Measurements from ENCODE around the gene DSP. TPM values are rescaled to one million over a fixed set of nuclear protein-coding genes. Genes with fewer than 3 reads are reported as not detected.

The DSP gene
- polyA plus RNA-seq, 1 donor (not counting 4 experiments of a cell fraction or from before 2014, with no cell fraction given): 255 TPM

DNA sequence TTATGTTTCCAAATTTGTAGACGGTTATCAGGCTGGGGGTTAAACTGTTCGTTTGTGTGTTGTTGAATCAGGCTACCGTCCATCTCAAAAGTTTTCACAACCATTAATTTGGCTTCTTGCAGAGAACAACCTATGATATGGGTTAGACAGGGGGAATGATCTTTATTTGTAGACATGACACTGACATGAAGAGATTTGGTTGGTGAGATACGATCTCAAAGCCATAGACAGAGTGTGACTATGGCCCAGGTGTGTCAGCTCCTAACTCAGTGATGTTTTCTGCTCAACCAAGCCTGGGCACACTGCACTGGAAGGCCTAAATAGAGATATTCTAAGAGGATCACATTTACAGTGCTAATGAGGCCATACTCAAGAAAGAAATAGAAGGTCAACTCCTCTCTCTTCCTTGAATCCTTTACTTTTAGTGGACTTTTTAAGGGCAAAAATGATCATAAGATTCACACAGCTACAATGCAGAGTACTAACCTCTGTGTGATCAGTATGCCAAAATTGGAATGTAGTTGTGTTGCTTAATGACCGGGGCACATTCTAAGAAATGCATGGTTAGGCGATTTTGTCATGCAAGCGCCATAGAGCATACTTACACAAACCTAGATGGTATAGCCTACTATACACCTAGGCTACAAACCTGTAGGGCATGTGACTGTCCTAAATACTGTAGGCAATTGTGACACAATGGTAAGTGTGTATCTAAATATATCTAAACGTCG lies 30.9 kb downstream of the DSP start:
- Histone ChIP-seq H3K4me3 (ENCODE audit: control insufficient read depth in 2 of 3, extremely low read depth in 1 of 3, insufficient read depth in 2 of 3, low read depth in 1 of 3, low read length in 3 of 3) (no peak overlapping the region), H2AFZ (ENCODE audit: control insufficient read depth, low read length) (no peak overlapping the region), H3K9ac (ENCODE audit: control insufficient read depth, extremely low read depth, insufficient read depth, low read length) (no peak overlapping the region), H3K4me2 (ENCODE audit: control insufficient read depth, extremely low read depth, insufficient read depth, low read depth, low read length) (no peak overlapping the region), H3K9me1 (ENCODE audit: control insufficient read depth, extremely low read depth, insufficient read depth, low read length) (no peaks in the 10 kb centered on the region), H3K79me2 (ENCODE audit: control insufficient read depth, insufficient read depth, low read length) (peaks cover 23% of the 10 kb centered on the region), H3K27ac (ENCODE audit: control insufficient read depth, insufficient read depth, low read length) (no peak overlapping the region), H3K9me3 (ENCODE audit: control insufficient read depth, low read depth, low read length) (no peaks in the 10 kb centered on the region), H3K27me3 (ENCODE audit: control insufficient read depth, extremely low read depth, insufficient read depth, low read length) (no peaks in the 10 kb centered on the region), H3K36me3 (ENCODE audit: control insufficient read depth in 2 of 2, extremely low read depth in 1 of 2, insufficient read depth in 2 of 2, low read length in 2 of 2) (peaks cover 58 to 69% of the 10 kb centered on the region in 2 experiments), H3K4me1 (ENCODE audit: control insufficient read depth, extremely low read depth, insufficient read depth, low read length) (no peaks in the 10 kb centered on the region), H4K20me1 (ENCODE audit: control insufficient read depth, extremely low read depth, insufficient read depth, low read length) (no peaks in the 10 kb centered on the region)
- DNase-seq (ENCODE audit: low read depth, low spot score): no peak
- dilution Hi-C loops (cut with MboI; ENCODE audit: extremely low pct_ligation_motif_present, low sequenced_read_pairs): no loop called here
- no peak for FAIRE-seq
- TF ChIP-seq EZH2 (IDR thresholded peaks at IDR 0.05; ENCODE audit: low read length): no peak

DNA sequence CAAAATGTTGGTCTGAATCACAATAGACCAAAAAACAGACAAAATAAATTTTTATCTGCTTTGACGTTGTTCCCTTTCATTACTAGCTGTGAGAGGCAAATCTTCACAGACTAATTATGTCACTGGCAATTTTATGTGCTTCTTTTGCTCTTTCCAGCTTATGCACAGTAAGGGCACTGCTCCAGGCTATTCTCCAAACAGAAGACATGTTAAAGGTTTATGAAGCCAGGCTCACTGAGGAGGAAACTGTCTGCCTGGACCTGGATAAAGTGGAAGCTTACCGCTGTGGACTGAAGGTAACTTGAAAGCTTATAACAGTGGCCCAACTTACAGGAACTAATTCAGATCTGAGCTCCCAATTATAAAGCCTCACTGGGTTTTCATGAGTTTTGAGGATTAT lies 33.0 kb downstream of the DSP start:
- Histone ChIP-seq H3K4me3 (ENCODE audit: control insufficient read depth in 2 of 3, extremely low read depth in 1 of 3, insufficient read depth in 2 of 3, low read depth in 1 of 3, low read length in 3 of 3) (no peak overlapping the region), H3K79me2 (ENCODE audit: control insufficient read depth, insufficient read depth, low read length) (peaks cover 10% of the 10 kb centered on the region), H3K27ac (ENCODE audit: control insufficient read depth, insufficient read depth, low read length) (no peak overlapping the region), H3K9me3 (ENCODE audit: control insufficient read depth, low read depth, low read length) (no peaks in the 10 kb centered on the region), H3K27me3 (ENCODE audit: control insufficient read depth, extremely low read depth, insufficient read depth, low read length) (no peaks in the 10 kb centered on the region), H3K4me2 (ENCODE audit: control insufficient read depth, extremely low read depth, insufficient read depth, low read depth, low read length) (no peak overlapping the region), H4K20me1 (ENCODE audit: control insufficient read depth, extremely low read depth, insufficient read depth, low read length) (no peaks in the 10 kb centered on the region), H2AFZ (ENCODE audit: control insufficient read depth, low read length) (no peak overlapping the region), H3K9me1 (ENCODE audit: control insufficient read depth, extremely low read depth, insufficient read depth, low read length) (no peaks in the 10 kb centered on the region), H3K4me1 (ENCODE audit: control insufficient read depth, extremely low read depth, insufficient read depth, low read length) (no peaks in the 10 kb centered on the region), H3K9ac (ENCODE audit: control insufficient read depth, extremely low read depth, insufficient read depth, low read length) (no peak overlapping the region), H3K36me3 (ENCODE audit: control insufficient read depth in 2 of 2, extremely low read depth in 1 of 2, insufficient read depth in 2 of 2, low read length in 2 of 2) (peaks cover 51 to 62% of the 10 kb centered on the region in 2 experiments)
- dilution Hi-C loops (cut with MboI; ENCODE audit: extremely low pct_ligation_motif_present, low sequenced_read_pairs): no loop called here
- TF ChIP-seq, protein P1, sequence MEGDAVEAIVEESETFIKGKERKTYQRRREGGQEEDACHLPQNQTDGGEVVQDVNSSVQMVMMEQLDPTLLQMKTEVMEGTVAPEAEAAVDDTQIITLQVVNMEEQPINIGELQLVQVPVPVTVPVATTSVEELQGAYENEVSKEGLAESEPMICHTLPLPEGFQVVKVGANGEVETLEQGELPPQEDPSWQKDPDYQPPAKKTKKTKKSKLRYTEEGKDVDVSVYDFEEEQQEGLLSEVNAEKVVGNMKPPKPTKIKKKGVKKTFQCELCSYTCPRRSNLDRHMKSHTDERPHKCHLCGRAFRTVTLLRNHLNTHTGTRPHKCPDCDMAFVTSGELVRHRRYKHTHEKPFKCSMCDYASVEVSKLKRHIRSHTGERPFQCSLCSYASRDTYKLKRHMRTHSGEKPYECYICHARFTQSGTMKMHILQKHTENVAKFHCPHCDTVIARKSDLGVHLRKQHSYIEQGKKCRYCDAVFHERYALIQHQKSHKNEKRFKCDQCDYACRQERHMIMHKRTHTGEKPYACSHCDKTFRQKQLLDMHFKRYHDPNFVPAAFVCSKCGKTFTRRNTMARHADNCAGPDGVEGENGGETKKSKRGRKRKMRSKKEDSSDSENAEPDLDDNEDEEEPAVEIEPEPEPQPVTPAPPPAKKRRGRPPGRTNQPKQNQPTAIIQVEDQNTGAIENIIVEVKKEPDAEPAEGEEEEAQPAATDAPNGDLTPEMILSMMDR (optimal IDR thresholded peaks at IDR 0.05 in 1 of 3, IDR thresholded peaks at IDR 0.05 in 1 of 3, conservative IDR thresholded peaks at IDR 0.05 in 1 of 3; ENCODE audit: extremely low read depth in 1 of 3, insufficient read depth in 2 of 3, low read length in 3 of 3): no peak
- no peak for TF ChIP-seq EZH2 (IDR thresholded peaks at IDR 0.05; ENCODE audit: low read length)
- FAIRE-seq (no peak), DNase-seq (ENCODE audit: low read depth, low spot score) (no peak)

Measured in keratinocyte (primary cell).